ENCODE measurements around the gene CDH23.

Gene CDH23

GRCh38 chr10:71501402-71501801, 104.7 kb downstream of the CDH23 start:
- no peaks in the 10 kb centered on the region for H3K36me3 Mint-ChIP-seq (ENCODE audit: low read depth)
- no peak for TF ChIP-seq CTCF (IDR thresholded peaks at IDR 0.05)
- peaks cover 79% of the 10 kb centered on the region for H3K4me1 Mint-ChIP-seq
- H3K9me3 Mint-ChIP-seq: no peaks in the 10 kb centered on the region
- peaks cover 12% of the 10 kb centered on the region for H3K27me3 Mint-ChIP-seq (ENCODE audit: low read depth, poor library complexity)
- no peak overlapping the region for H3K4me3 Mint-ChIP-seq
- no peak for DNase-seq
- H3K27ac Mint-ChIP-seq: peak overlapping the region; percentile 98

GRCh38 chr10:71502190-71502589, 105.5 kb downstream of the CDH23 start:
- no peaks in the 10 kb centered on the region for H3K36me3 Mint-ChIP-seq (ENCODE audit: low read depth)
- peaks cover 75% of the 10 kb centered on the region for H3K4me1 Mint-ChIP-seq
- H3K27ac Mint-ChIP-seq: peak overlapping the region; percentile 92
- peaks cover 12% of the 10 kb centered on the region for H3K27me3 Mint-ChIP-seq (ENCODE audit: low read depth, poor library complexity)
- no peaks in the 10 kb centered on the region for H3K9me3 Mint-ChIP-seq
- peak overlapping the region; percentile 2 for H3K4me3 Mint-ChIP-seq
- TF ChIP-seq CTCF (IDR thresholded peaks at IDR 0.05): no peak
- no peak for DNase-seq

- Mint-ChIP-seq H3K36me3 (ENCODE audit: low read depth) (no peaks in the 10 kb centered on the region), H3K4me3 (peak overlapping the region; percentile 2), H3K9me3 (no peaks in the 10 kb centered on the region), H3K27ac (no peak overlapping the region), H3K4me1 (peaks cover 68% of the 10 kb centered on the region), H3K27me3 (ENCODE audit: low read depth, poor library complexity) (peaks cover 8% of the 10 kb centered on the region)
- no peak for DNase-seq
- no peak for TF ChIP-seq CTCF (IDR thresholded peaks at IDR 0.05)
Measured at GRCh38 chr10:71502851-71503250, 106.1 kb downstream of the CDH23 start.

- H3K4me1 Mint-ChIP-seq: peaks cover 55% of the 10 kb centered on the region
- no peak overlapping the region for H3K27ac Mint-ChIP-seq
- peaks cover 14% of the 10 kb centered on the region for H3K27me3 Mint-ChIP-seq (ENCODE audit: low read depth, poor library complexity)
- DNase-seq: no peak
- H3K36me3 Mint-ChIP-seq (ENCODE audit: low read depth): no peaks in the 10 kb centered on the region
- H3K4me3 Mint-ChIP-seq: no peak overlapping the region
- no peak for TF ChIP-seq CTCF (IDR thresholded peaks at IDR 0.05)
- no peaks in the 10 kb centered on the region for H3K9me3 Mint-ChIP-seq
Measured at GRCh38 chr10:71504168-71504567, 107.4 kb downstream of the CDH23 start.

GRCh38 chr10:71504570-71504969, 107.8 kb downstream of the CDH23 start:
- no peak for TF ChIP-seq CTCF (IDR thresholded peaks at IDR 0.05)
- H3K9me3 Mint-ChIP-seq: no peaks in the 10 kb centered on the region
- DNase-seq: no peak
- H3K4me1 Mint-ChIP-seq: peaks cover 54% of the 10 kb centered on the region
- no peak overlapping the region for H3K4me3 Mint-ChIP-seq
- no peaks in the 10 kb centered on the region for H3K36me3 Mint-ChIP-seq (ENCODE audit: low read depth)
- H3K27me3 Mint-ChIP-seq (ENCODE audit: low read depth, poor library complexity): peaks cover 15% of the 10 kb centered on the region
- H3K27ac Mint-ChIP-seq: no peak overlapping the region

GRCh38 chr10:71505862-71506261, 109.1 kb downstream of the CDH23 start:
- no peak overlapping the region for H3K4me3 Mint-ChIP-seq
- no peak overlapping the region for H3K27ac Mint-ChIP-seq
- no peak for TF ChIP-seq CTCF (IDR thresholded peaks at IDR 0.05)
- no peaks in the 10 kb centered on the region for H3K36me3 Mint-ChIP-seq (ENCODE audit: low read depth)
- DNase-seq: no peak
- H3K9me3 Mint-ChIP-seq: no peaks in the 10 kb centered on the region
- H3K4me1 Mint-ChIP-seq: peaks cover 49% of the 10 kb centered on the region
- peaks cover 19% of the 10 kb centered on the region for H3K27me3 Mint-ChIP-seq (ENCODE audit: low read depth, poor library complexity)
